IMR-90 (cell line): Measurements from ENCODE around the gene TEX47. TPM values are rescaled to one million over a fixed set of nuclear protein-coding genes. Genes with fewer than 3 reads are reported as not detected.

ENCODE experiments used
- ATAC-seq: fragments of 200-7000 bp; cut with Tn5 transposase; 2 replicates; pipeline ENCODE4 v1.9.1; 2020; ENCODE audit warnings: low read depth, mild to moderate bottlenecking, moderate library complexity
- BruUV-seq: library from RNA; stranded (reverse); fragments of 400-500 nt; replicated peaks from 2 replicates; lab custom pipeline; 2021; lab: Mats Ljungman, UMichigan
- CTCF ChIA-PET: fragments of 300-600 bp; formaldehyde crosslinking; extraction: SDS; loops from one replicate; lab custom pipeline; 2021; ENCODE audit warnings: antibody characterized with exemption; lab: Yijun Ruan, JAX
- POLR2A ChIA-PET: fragments of 300-600 bp; sonication (Branson Sonifier 250); formaldehyde crosslinking; loops from one replicate; lab custom pipeline; 2022; ENCODE audit warnings: antibody characterized with exemption; ENCODE audit not compliant: unreplicated experiment; lab: Charles Lee
- DNase-seq: peaks from one replicate; pipeline ENCODE4 v3.0.0; 2013
- H2AFZ ChIP-seq: replicated peaks from 2 replicates; pipeline ENCODE3; 2013; ENCODE audit warnings: low read length, mild to moderate bottlenecking; ENCODE audit not compliant: poor library complexity
- H2AK5ac ChIP-seq: 2 replicates; pipeline ENCODE4 v1.6.1; 2013; ENCODE audit warnings: low read depth, low read length, inconsistent platforms
- H2AK9ac ChIP-seq: replicated peaks from 2 replicates; pipeline ENCODE3; 2013; ENCODE audit warnings: mild to moderate bottlenecking, low read depth, low read length, moderate library complexity; ENCODE audit not compliant: poor library complexity
- H2BK120ac ChIP-seq: 2 replicates; pipeline ENCODE4 v1.6.1; 2013; ENCODE audit warnings: low read depth, low read length, inconsistent platforms
- H2BK15ac ChIP-seq: 3 replicates; pipeline ENCODE4 v1.6.1; 2013; ENCODE audit warnings: low read depth, low read length, inconsistent platforms
- H2BK20ac ChIP-seq: 2 replicates; pipeline ENCODE4 v1.6.1; 2013; ENCODE audit warnings: low read depth, mild to moderate bottlenecking, inconsistent platforms, low read length, moderate library complexity
- H2BK5ac ChIP-seq: 2 replicates; pipeline ENCODE4 v1.6.1; 2013; ENCODE audit warnings: mild to moderate bottlenecking, low read depth, low read length, inconsistent platforms; ENCODE audit not compliant: poor library complexity, severe bottlenecking
- H3K14ac ChIP-seq: replicated peaks from 2 replicates; pipeline ENCODE4 v1.6.1; 2013; ENCODE audit warnings: low read depth, low read length, inconsistent platforms
- H3K18ac ChIP-seq: 2 replicates; pipeline ENCODE4 v1.6.1; 2013; ENCODE audit warnings: low read depth, low read length, control low read depth
- H3K23ac ChIP-seq: 2 replicates; pipeline ENCODE4 v1.6.1; 2013; ENCODE audit warnings: low read depth, low read length, inconsistent platforms
- H3K27ac ChIP-seq: 2 replicates; pipeline ENCODE4 v1.5.1; 2013; ENCODE audit warnings: mild to moderate bottlenecking, control low read depth, low read length; ENCODE audit not compliant: insufficient read depth
- H3K27me3 ChIP-seq: 2 replicates; pipeline ENCODE4 v1.6.1; 2013; ENCODE audit warnings: low read length; ENCODE audit not compliant: control insufficient read depth, insufficient read depth
- H3K36me3 ChIP-seq: 2 replicates; pipeline ENCODE4 v1.6.1; 2013; ENCODE audit warnings: low read length, mixed read lengths; ENCODE audit not compliant: control insufficient read depth, insufficient read depth
- H3K4ac ChIP-seq: 2 replicates; pipeline ENCODE4 v1.6.1; 2013; ENCODE audit warnings: low read depth, low read length, inconsistent platforms
- H3K4me1 ChIP-seq: 2 replicates; pipeline ENCODE4 v1.6.1; 2013; ENCODE audit warnings: low read length, mixed read lengths; ENCODE audit not compliant: control insufficient read depth, insufficient read depth
- H3K4me2 ChIP-seq: 2 replicates; pipeline ENCODE4 v1.6.1; 2013; ENCODE audit warnings: low read depth, mild to moderate bottlenecking, control low read depth, low read length, moderate library complexity
- H3K4me3 ChIP-seq: 2 replicates; pipeline ENCODE4 v1.5.1; 2013; ENCODE audit warnings: low read depth, mild to moderate bottlenecking, control low read depth, low read length, moderate library complexity; ENCODE audit not compliant: insufficient read depth
- H3K56ac ChIP-seq: 2 replicates; pipeline ENCODE4 v1.6.1; 2013; ENCODE audit warnings: low read length, inconsistent platforms; ENCODE audit not compliant: insufficient read depth; ENCODE audit errors: extremely low read depth
- H3K79me1 ChIP-seq, 2 experiments: 2 replicates each; pipeline ENCODE4 v1.6.1; 2013; ENCODE audit warnings: low read length in 2 of 2, inconsistent platforms in 1 of 2, low read depth in 1 of 2
- H3K9ac ChIP-seq: 2 replicates; pipeline ENCODE4 v1.6.1; 2013; ENCODE audit warnings: low read depth, low read length, control low read depth
- H3K9me1 ChIP-seq: 2 replicates; pipeline ENCODE4 v1.6.1; 2013; ENCODE audit warnings: low read length, inconsistent platforms; ENCODE audit not compliant: insufficient read depth
- H3K9me3 ChIP-seq: 2 replicates; pipeline ENCODE4 v1.6.1; 2013; ENCODE audit warnings: low read length; ENCODE audit not compliant: control insufficient read depth, insufficient read depth
- H4K20me1 ChIP-seq: 2 replicates; pipeline ENCODE4 v1.6.1; 2013; ENCODE audit warnings: low read length, inconsistent platforms; ENCODE audit not compliant: insufficient read depth
- H4K5ac ChIP-seq: 2 replicates; pipeline ENCODE4 v1.6.1; 2013; ENCODE audit warnings: mild to moderate bottlenecking, low read depth, low read length, control low read depth
- H4K8ac ChIP-seq, 2 experiments: 2 replicates each; pipeline ENCODE4 v1.6.1; 2013; ENCODE audit warnings: low read depth in 2 of 2, low read length in 2 of 2, control low read depth in 1 of 2, inconsistent platforms in 1 of 2
- H4K91ac ChIP-seq: 2 replicates; pipeline ENCODE4 v1.6.1; 2013; ENCODE audit warnings: low read depth, low read length, inconsistent platforms; ENCODE audit not compliant: insufficient read depth
- CEBPB ChIP-seq: IDR thresholded peaks from 2 replicates; pipeline ENCODE4 v1.6.1; 2012; ENCODE audit warnings: low read depth, low read length, improper control_type of control experiment
- FOS ChIP-seq: fragments of 150-350 bp; IDR thresholded peaks from 2 replicates; pipeline ENCODE4 v1.6.1; 2016; ENCODE audit warnings: low read depth, low read length
- MXI1 ChIP-seq: IDR thresholded peaks from 2 replicates; pipeline ENCODE4 v1.6.1; 2012; ENCODE audit warnings: low read depth, mild to moderate bottlenecking, low read length, moderate library complexity, borderline replicate concordance
- USF2 ChIP-seq: fragments of 150-350 bp; IDR thresholded peaks from 2 replicates; pipeline ENCODE4 v1.6.1; 2017; ENCODE audit warnings: mild to moderate bottlenecking, antibody characterized with exemption, low read length, low read depth
- WGBS, 2 experiments: methylation state at CpG; one replicate each; pipeline versions ENCODE4 v1.1.5 to v1.1.7; 2013; ENCODE audit warnings: missing lambda C conversion rate in 2 of 2; ENCODE audit not compliant: insufficient read length in 1 of 2; ENCODE audit errors: extremely low coverage in 2 of 2; 5-methylcytosine and 5-hydroxymethylcytosine counted together
- dilution Hi-C: fragments of 300-500 bp; cut with HindIII; formaldehyde crosslinking; loops from one replicate; pipeline ENCODE4 v1.14.3; 2018; ENCODE audit warnings: low sequenced_read_pairs; ENCODE audit not compliant: unreplicated experiment
- in situ Hi-C: fragments of 300-500 bp; cut with MboI; formaldehyde crosslinking; loops from 3 replicates; pipeline ENCODE4 v1.14.3; 2019; ENCODE audit warnings: low sequenced_read_pairs, inconsistent platforms, mixed read lengths
- intact Hi-C: fragments of 100-400 bp; cut with micrococcal nuclease; formaldehyde crosslinking; loops from 2 replicates; pipeline ENCODE4 v1.10.0; 2022
- microRNA-seq, 2 experiments: library from miRNA; stranded (forward) in 1 of 2; unstranded in 1 of 2; fragments of 10-50 nt in 1 of 2; fragments of <30 nt in 1 of 2; gene quantifications in 1 of 2; microRNA quantifications in 1 of 2; one replicate each; pipeline versions ENCODE3 to v1.1.0; 2013 to 2020; ENCODE audit not compliant: insufficient read depth in 1 of 2, insufficient read length in 1 of 2, unreplicated experiment in 1 of 2
- polyA plus RNA-seq, 3 experiments: library from polyadenylated mRNA; depleted of rRNA; stranded (reverse); fragments of >200 nt; gene quantifications; 2 replicates each; pipeline ENCODE4 v1.2.3, GENCODE V29; 2012; ENCODE audit warnings: low replicate concordance in 1 of 3
- small RNA-seq, 5 experiments: library from RNA; depleted of rRNA; stranded (forward); fragments of <200 nt; gene quantifications; one replicate each; pipeline ENCODE3, GENCODE V24; 2012
- total RNA-seq: library from RNA; depleted of rRNA; stranded (reverse); fragments of >200 nt; gene quantifications from 2 replicates; pipeline ENCODE4 v1.2.3, GENCODE V29; 2012; rRNA removed

Gene TEX47
- total and polyA plus RNA-seq, 2 of the 4 experiments (the other 2 are of a cell fraction) = not detected

- H4K5ac ChIP-seq = no peak overlapping the region
- no peak overlapping the region for H2AK5ac ChIP-seq
- H3K56ac ChIP-seq = no peak overlapping the region
- H3K4me2 ChIP-seq = no peak overlapping the region
- TF ChIP-seq MXI1 (no peak), FOS (no peak), CEBPB (no peak), USF2 (no peak)
- H3K23ac ChIP-seq = no peak overlapping the region
- in situ Hi-C loops (no loop called here), intact Hi-C loops (no loop called here), dilution Hi-C loops (no loop called here)
- ChIA-PET POLR2A (no interaction called here), CTCF (no interaction called here)
- no peak overlapping the region for H3K9ac ChIP-seq
- no peak for ATAC-seq
- no peak overlapping the region for H3K4ac ChIP-seq
- H2BK20ac ChIP-seq = no peak overlapping the region
- H3K14ac ChIP-seq = no peak overlapping the region
- no peaks in the 10 kb centered on the region for H4K20me1 ChIP-seq
- H3K27ac ChIP-seq = no peak overlapping the region
- no peaks in the 10 kb centered on the region for H3K9me1 ChIP-seq
- H2BK120ac ChIP-seq = no peak overlapping the region
- no peaks in the 10 kb centered on the region for H3K79me1 ChIP-seq
- H3K36me3 ChIP-seq = no peaks in the 10 kb centered on the region
- no peak overlapping the region for H3K4me3 ChIP-seq
- H4K91ac ChIP-seq = no peak overlapping the region
- no peaks in the 10 kb centered on the region for H3K4me1 ChIP-seq
- no peaks in the 10 kb centered on the region for H3K27me3 ChIP-seq
- H3K18ac ChIP-seq = no peak overlapping the region
- no peak for DNase-seq
- H2BK5ac ChIP-seq = no peak overlapping the region
- peaks cover 5% of the 10 kb centered on the region for H3K9me3 ChIP-seq
- no peak overlapping the region for H2AFZ ChIP-seq
- no peak overlapping the region for H2BK15ac ChIP-seq
- no peak overlapping the region for H4K8ac ChIP-seq
- no CpG with 5 or more reads among the region's 3 CpGs for WGBS, 2 experiments
- H2AK9ac ChIP-seq = no peak overlapping the region
- no TSS peak for BruUV-seq
Measured at GRCh38 chr7:88746126-88746525, 49.4 kb downstream of the TEX47 start.

Small RNA genes lying within 50 kb of the gene (microRNA-seq; reads per million reads assigned to microRNA genes)
- not detected for gene AC002127.1 (ENCODE audit: insufficient read depth, insufficient read length)

Small RNA genes lying within 50 kb of the gene (small RNA-seq; reads per million reads assigned to genes)
- gene AC002127.1 = 0 reads per million in 5 experiments

Other genes starting within 250 kb of the TEX47 start
- gene ZNF804B, start 36.0 kb downstream of the TEX47 start, total RNA-seq = not detected in 2 replicates
- not detected in 2 replicates for gene ZNF804B, start 36.0 kb downstream of the TEX47 start, polyA plus RNA-seq (2012; rRNA removed)